ENCODE data around the gene POMT1. TPM values are rescaled to one million over a fixed set of nuclear protein-coding genes. Genes with fewer than 3 reads are reported as not detected.

The POMT1 gene
- total RNA-seq, 2 donors from 2014 or later = 19.1 to 20.7 TPM

DNA sequence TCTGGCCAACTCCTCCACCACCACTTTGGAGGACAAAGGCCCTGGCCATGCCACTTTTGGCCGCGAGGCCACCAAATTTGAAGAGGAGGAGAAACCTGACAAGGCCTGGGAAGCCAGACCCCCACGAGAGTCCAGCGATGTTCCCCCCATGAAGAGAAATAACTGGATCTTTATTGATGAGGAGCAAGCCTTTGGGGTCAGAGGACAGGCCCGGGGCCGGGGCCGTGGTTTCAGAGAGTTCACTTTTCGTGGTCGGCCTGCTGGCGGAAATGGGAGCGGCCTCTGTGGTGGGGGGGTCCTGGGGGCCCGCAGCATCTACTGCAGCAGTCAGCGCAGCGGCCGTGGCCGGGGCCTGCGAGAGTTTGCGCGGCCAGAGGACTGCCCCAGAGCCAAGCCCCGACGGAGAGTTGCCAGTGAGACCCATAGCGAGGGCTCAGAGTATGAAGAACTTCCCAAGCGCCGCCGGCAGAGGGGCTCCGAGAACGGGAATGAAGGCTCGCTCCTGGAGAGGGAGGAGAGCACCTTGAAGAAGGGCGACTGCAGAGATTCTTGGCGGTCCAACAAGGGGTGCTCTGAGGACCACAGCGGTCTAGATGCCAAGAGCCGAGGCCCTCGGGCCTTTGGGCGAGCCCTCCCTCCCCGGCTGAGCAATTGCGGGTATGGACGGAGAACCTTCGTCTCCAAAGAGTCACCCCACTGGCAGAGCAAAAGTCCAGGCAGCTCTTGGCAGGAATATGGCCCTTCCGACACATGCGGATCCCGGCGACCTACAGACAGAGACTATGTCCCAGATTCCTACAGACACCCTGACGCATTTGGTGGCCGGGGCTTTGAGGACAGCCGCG, 27.4 kb upstream of the POMT1 start:
- DNase-seq = no peak
- no peak for ATAC-seq
- intact Hi-C loops (cut with DNase I) = loop anchor here in 1 of 2 donors (5.0 to 10.0 kb wide), 2 partner anchors 81 to 108 kb away; partner anchors contain the start of gene PRRC2B

DNA sequence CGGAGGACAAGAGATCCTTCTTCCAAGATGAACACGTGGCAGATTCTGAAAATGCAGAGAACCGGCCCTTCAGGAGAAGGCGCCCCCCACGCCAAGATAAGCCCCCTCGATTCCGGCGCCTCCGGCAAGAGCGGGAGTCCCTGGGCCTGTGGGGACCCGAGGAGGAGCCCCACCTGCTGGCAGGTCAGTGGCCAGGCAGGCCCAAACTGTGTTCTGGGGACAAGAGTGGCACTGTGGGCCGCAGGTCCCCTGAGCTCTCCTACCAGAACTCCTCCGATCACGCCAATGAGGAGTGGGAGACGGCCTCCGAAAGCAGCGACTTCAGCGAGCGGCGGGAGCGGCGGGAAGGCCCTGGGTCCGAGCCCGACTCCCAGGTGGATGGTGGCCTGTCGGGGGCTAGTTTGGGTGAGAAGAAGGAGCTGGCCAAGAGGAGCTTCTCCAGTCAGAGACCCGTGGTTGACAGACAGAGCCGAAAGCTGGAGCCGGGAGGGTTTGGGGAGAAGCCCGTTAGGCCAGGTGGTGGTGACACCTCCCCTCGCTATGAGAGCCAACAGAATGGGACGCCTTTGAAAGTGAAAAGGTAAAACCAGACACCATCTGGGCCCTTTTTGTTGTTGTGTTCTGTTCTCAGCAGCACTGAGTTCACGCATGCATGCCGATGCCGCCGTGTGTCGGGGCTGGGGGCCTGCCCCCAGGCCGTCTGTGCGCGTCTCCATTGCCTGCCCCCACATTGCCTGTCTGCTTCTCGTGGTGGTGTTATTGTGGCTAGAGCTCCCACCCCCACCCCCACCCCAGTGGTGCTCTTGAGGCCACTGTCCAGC, 26.6 kb upstream of the POMT1 start:
- ATAC-seq = peak; percentile 39 to 40
- no peak for DNase-seq
- intact Hi-C loops (cut with DNase I) = loop anchor here in 1 of 2 donors (5.0 to 10.0 kb wide), 2 partner anchors 81 to 109 kb away; partner anchors contain the start of gene PRRC2B

DNA sequence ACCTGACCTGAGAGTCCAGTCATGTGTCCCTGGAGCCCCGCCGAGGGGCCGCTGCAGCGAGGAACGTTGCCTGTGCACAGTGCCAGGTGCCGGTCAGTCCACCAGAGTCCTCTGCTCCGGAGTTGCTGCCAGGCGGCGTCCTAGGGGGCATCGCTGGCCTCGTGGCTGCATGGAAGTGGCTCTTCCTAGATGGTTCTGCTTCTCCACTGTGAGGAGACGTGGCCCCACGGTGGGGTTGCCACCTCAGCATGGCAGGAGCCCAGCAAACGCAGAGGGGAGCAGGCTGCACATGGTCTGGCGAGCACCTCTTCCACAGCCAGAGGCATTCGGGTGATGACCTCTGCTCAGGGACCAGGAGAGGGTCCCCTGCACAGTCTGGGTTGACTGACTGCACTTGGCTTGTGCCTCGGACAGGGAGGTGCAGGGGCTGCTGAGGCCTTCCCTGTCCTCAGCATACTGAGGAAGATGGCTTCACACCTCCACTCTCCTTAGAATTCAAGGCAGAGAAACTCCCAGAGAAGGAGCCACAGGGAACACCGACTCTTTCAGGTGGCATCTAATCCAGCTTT, 25.9 kb upstream of the POMT1 start:
- ATAC-seq = peak; percentile 68 to 73
- intact Hi-C loops (cut with DNase I) = loop anchor here in 1 of 2 donors (5.0 to 10.0 kb wide), 2 partner anchors 82 to 110 kb away; partner anchors contain the start of gene PRRC2B
- DNase-seq = peak; percentile 60

DNA sequence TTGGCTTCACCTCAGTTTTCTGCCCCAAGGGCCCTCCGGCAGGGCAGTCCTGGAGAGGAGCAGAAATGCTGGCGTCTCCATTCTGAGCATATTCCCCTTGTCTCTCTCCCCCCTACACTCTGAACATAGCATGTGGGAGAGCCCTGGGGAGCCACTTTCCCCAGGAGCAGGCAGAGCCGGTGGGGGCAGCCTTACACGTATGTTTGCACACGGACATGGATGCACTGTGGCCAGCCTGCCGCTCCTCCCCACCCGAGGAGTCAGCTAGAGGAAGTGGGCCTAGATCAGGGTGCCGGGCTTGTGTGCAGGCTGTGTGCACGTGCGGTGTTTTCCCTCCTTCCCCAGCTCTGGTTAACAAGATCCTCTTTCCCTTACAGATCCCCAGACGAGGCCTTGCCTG, 25.4 kb upstream of the POMT1 start:
- intact Hi-C loops (cut with DNase I) = loop anchor here in 1 of 2 donors (5.0 to 10.0 kb wide), 2 partner anchors 83 to 110 kb away; partner anchors contain the start of gene PRRC2B
- ATAC-seq (no peak), DNase-seq (no peak)

DNA sequence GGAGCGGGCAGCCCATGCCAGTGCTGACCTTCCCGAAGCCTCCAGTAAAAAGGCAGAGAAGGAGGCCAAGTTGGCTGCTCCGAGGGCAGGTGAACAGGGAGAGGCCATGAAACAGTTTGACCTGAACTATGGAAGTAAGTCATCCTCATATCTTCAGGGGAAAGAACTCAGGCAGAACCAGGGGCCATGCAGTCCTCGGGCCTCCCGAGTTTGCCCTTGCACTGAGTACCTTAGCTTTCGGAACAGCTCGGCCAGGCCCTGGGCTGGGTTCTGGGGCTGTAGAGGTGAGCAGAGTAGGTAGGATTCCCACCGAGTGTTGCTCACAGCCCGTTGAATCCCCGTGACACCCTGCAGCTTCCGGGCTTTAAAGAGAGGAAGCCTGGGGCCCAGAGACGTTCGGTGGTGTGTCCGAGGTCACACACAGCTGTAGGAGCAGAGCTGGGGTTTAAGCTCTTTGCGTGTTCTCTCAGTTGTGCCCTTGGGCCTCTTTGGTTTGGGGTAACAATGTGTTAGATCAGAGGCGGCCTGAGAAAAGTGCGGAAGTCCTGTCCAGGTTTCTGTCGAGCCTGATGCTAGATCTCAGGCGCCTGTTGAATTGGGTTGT, 24.8 kb upstream of the POMT1 start:
- intact Hi-C loops (cut with DNase I) = loop anchor here in 1 of 2 donors (5.0 to 10.0 kb wide), 2 partner anchors 83 to 111 kb away; partner anchors contain the start of gene PRRC2B
- DNase-seq (no peak), ATAC-seq (no peak)

DNA sequence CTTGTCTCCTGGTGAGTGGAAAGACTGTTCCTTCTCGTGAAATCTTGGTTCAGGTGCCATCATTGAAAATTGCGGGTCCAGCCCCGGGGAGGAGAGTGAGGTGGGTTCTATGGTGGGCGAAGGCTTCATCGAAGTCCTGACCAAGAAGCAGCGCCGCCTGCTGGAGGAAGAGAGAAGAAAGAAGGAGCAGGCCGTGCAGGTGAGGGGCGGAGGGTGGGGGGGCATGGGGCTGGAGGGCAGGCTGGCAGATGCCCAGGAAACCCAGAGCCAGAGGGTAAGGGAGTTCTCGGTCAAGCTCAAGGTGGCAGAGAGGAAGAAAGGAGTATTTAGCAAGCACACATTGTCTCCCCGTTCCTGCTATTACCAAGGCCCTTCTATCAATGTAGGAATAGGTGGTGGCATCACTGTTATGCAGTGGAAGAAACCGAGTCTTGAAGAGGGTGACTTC, 24.3 kb upstream of the POMT1 start:
- ATAC-seq (peak in 1 of 2 donors; percentile 9), DNase-seq (peak; percentile 55)
- intact Hi-C loops (cut with DNase I) = loop anchor here in 1 of 2 donors (5.0 to 10.0 kb wide), 2 partner anchors 84 to 111 kb away; partner anchors contain the start of gene PRRC2B

DNA sequence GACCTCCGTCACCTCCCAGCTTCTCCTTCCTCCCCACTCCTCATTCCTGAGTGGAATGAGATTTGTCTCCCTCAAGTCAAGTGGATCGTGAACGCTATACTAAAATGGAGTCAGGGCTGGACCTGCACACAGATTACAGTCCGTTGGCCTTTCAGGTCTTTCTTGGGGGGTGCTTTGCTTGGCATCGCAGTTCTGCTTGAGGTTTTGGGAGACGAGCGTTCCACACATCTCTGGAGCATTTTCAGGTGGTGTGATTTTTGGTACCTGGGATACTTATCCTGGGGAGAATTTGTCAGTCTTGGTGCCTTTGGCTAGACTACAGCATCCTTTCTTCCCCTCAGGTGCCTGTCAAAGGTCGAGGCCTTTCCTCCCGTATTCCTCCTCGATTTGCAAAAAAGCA, 23.8 kb upstream of the POMT1 start:
- no peak for DNase-seq
- intact Hi-C loops (cut with DNase I) = loop anchor here in 1 of 2 donors (5.0 to 10.0 kb wide), 2 partner anchors 84 to 112 kb away; partner anchors contain the start of gene PRRC2B

DNA sequence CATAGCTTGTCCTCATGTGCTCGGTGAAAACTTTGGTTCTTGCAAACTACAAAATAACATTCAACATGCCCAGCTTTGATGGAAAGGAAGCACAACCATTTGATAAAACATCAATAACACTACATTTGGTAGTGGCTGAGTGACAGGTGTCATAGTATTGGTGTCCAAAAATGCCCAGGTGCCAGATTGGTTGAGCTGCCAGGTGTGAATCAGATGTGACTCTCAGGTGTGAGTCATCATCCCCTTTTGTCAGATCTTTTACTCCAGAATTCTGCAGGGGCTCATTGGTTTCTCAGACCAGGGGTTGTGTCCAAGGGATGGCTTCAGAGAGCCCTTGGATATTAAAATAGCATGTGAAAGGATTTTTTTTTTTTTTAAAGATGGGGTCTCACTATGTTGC, 22.5 kb upstream of the POMT1 start:
- intact Hi-C loops (cut with DNase I) = loop anchor here in 1 of 2 donors (10.0 kb wide), 1 partner anchor 115 kb away; no protein-coding TSS in a partner anchor
- no peak for DNase-seq
- no peak for ATAC-seq

More for the DNA sequence above, 23.8 kb upstream of the POMT1 start:
- no peak for ATAC-seq

DNA sequence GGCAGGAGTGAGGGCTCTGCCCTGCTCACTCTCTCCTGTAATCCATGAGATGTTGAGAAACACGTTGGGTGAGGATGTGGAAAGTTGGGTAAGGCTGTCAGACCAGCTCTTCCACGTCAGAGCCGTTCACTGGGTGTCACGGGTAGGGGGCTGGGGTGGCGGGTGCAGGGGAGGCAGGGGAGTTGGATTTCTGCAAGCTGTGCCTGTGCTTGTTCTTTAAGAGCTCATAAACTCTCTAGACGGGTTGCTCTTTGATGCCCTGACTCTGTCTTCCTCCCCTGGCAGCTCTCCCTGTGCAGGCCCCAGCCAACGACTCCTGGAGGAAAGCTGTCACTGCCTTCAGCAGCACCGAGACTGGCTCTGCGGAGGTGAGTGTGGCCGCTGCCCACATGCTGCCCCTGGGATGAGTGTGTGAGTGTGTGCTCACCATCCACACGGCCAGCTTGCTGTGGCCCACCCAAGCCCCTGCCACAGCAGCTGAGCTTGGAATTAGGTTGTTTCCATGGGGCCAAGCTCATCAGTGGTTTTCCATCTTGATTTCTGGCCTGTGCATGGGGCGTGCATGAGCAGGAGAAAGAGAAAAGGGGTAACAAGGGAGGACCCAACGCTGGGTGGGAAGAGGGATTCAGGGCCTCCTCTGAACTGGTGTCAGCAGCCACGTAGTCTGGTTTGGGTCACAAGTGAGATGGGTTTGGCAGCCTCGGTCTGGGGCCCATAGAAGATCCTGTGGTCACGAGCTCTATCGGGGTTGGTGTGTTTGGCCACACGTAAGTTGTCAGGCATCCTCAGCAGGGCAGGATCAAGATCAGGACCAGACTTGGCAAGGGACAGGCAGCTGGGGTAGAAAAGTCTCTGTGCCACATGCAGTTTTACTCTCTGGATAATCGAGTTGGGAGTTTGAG, 21.0 kb upstream of the POMT1 start:
- intact Hi-C loops (cut with DNase I) = loop anchor here in 1 of 2 donors (10.0 kb wide), 1 partner anchor 117 kb away; no protein-coding TSS in a partner anchor
- DNase-seq = no peak
- peak in 1 of 2 donors; percentile 33 for ATAC-seq

DNA sequence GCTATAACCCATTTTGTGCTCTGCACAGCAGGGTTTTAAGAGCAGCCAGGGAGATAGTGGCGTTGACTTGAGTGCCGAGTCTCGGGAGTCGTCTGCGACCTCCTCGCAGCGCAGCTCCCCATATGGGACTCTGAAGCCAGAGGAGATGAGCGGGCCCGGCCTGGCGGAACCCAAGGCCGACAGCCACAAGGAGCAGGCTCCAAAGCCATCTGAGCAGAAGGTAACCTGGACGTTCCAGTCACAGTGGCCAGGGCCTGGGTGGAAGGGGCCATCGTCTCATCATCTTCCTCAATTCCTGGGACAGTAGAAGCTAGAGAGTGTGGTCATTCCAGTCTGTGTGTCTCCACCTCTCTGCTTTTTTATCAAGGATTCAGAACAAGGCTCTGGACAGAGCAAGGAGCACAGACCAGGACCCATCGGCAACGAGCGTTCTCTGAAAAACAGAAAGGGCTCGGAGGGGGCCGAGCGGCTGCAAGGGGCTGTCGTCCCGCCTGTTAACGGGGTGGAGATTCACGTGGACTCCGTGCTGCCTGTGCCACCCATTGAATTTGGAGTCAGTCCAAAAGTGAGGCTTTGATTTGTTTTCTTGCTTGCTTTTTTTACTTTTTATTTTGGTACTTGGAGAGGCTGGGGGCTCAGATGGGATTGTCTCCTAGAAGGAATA, 20.2 kb upstream of the POMT1 start:
- no peak for ATAC-seq
- DNase-seq = no peak
- intact Hi-C loops (cut with DNase I) = loop anchor here in 1 of 2 donors (10.0 kb wide), 1 partner anchor 118 kb away; no protein-coding TSS in a partner anchor

DNA sequence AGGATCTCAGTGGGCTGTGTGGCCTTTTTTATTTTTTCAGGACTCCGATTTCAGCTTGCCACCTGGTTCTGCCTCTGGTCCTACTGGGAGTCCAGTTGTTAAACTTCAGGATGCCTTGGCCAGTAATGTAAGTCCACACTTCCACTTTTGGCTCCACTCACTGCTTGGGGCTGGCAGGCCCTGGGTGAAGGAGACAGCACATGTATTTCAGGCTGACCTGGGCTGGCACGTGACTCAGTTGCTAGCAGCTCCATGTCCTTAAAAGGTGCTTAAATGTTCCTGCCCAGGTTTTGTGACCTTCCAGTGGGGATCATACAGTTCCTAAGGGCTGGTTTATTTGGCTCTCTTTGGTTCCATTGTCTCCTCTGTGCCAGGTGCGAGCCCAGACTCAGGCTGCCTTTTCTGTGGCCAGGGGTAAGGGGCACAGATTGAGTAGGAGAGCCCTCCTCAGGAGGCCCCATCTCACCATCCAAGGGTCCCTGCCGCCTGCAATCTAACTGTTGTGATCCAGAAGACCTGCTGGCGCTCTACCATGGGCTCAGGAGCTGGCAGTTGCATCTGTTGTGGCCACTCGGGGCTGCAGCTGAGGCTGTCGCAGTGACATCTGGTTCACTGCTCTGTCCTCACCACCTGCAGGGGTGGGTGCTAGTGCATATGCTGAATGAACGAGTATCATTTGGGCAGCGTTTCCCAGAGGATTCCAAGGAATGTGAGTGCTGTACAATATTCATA, 19.2 kb upstream of the POMT1 start:
- intact Hi-C loops (cut with DNase I) = loop anchor here in 1 of 2 donors (10.0 kb wide), 1 partner anchor 119 kb away; no protein-coding TSS in a partner anchor
- DNase-seq (peak; percentile 68), ATAC-seq (peak; percentile 66 to 86)

DNA sequence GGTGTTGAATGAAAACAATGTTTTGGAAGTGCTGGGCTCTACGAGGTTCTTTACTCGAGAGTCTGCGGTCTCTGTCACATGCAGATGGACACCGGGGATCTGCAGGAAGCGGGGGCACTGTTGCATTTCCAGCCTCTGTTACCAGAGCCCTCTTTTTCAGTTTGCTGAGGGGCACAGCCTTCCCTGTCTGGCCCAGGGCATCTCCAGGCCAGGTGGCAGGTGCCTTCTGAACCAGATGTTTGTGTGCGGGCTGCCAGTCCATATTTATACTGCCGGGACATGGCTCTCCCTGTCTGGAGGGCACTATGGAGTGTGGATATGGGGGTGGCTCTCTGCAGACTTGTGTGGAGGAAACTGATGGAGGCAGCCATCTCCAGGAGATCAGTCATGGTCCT, 18.7 kb upstream of the POMT1 start:
- DNase-seq = no peak
- intact Hi-C loops (cut with DNase I) = loop anchor here in 1 of 2 donors (10.0 kb wide), 1 partner anchor 119 kb away; no protein-coding TSS in a partner anchor
- ATAC-seq = no peak

DNA sequence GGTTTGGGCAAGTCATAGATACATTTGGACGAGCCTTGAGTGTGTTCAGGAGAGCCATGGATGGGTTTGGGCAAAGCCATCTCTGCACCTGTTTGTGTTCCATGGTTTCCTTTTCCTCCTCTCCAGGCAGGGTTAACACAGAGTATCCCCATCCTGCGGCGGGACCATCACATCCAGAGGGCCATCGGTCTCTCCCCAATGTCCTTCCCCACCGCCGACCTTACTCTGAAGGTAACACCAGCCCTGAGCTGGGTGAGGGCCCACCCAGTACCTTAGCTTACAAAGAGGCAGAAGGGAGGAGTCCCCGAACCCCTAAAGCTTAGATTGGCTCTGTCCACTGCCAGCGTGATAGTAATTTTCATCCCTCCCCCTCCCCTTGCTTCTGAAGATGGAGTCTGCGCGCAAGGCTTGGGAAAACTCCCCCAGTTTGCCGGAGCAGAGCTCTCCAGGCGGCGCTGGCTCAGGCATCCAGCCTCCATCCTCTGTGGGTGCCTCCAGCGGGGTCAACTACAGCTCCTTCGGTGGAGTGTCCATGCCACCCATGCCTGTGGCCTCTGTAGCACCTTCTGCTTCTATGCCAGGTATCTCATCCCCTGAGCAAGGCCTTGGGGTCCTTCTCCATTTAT, 18.0 kb upstream of the POMT1 start:
- ATAC-seq (no peak), DNase-seq (no peak)

DNA sequence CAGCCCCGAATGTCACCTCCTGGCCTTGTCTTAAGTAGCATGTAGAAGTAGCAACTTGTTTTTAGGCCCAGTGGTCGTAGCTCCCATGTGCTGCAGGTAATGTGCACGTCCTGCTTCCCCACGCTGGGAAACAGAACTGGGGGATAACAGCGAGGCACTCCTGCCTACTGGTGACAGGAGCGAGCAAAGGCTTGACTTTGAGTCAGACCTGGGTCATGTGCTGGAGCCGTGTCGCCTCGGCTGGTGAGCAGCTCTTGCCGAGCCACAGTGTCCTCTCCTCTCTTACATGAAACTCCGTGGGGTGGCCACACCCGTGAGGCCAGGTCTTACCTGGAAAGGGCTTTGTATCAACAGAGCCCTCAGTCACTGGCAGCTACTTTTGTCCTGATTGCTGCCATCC, 17.5 kb upstream of the POMT1 start:
- ATAC-seq (no peak), DNase-seq (no peak)
- intact Hi-C loops (cut with DNase I) = loop anchor here in 1 of 2 donors (10.0 kb wide), 1 partner anchor 120 kb away; no protein-coding TSS in a partner anchor

More for the DNA sequence above, 18.0 kb upstream of the POMT1 start:
- intact Hi-C loops (cut with DNase I) = loop anchor here in 1 of 2 donors (10.0 kb wide), 1 partner anchor 120 kb away; no protein-coding TSS in a partner anchor

DNA sequence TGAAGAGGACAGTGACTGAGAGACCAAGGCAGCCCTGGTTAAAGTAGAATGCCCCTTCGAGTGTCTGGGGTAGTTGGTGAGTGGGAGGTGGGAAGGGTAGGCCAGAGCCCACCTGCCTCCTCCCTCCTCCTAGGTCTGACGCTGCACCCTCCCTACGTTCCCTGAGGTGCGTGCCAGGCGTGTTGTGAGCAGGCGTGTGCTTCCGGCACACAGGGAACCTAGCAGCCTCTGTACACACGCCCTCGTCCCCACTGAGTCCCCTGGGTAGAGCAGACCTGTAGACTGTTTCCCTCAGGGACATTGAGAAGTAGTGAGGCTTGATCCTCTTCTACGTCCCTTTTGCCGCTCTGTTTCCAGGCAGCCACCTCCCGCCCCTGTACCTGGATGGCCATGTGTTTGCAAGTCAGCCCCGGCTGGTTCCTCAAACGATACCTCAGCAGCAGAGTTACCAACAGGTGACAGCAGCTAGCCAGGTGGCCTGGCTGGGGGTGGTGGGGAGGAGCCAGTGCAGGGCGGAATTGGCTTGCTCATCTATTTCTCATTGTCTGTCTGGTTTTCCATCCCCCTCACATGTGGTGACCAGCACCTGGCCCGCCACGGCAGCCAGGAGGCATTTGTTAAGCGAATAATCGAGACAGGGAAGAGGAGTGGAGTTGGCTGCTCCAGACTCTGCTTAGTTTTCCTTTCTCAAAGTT, 16.8 kb upstream of the POMT1 start:
- ATAC-seq (no peak), DNase-seq (no peak)
- intact Hi-C loops (cut with DNase I) = loop anchor here in 1 of 2 donors (10.0 kb wide), 1 partner anchor 121 kb away; no protein-coding TSS in a partner anchor

Measured in left cardiac atrium (tissue), 4 donors.